ENCODE results near the gene PPP1R1B.

PPP1R1B gene

GRCh38 chr17:39670746-39671145 is 44.0 kb downstream of the PPP1R1B start:
- DNase-seq, result no peak

- DNase-seq, result peak; percentile 23
Observed at GRCh38 chr17:39671651-39672521, 45.1 kb downstream of the PPP1R1B start.

GRCh38 chr17:39672522-39673334 is 46.0 kb downstream of the PPP1R1B start:
- no peak for DNase-seq

- no peak for DNase-seq
Observed at GRCh38 chr17:39673335-39674081, 46.8 kb downstream of the PPP1R1B start.

GRCh38 chr17:39674179-39674578 is 47.4 kb downstream of the PPP1R1B start:
- no peak for DNase-seq

GRCh38 chr17:39674702-39675389 is 48.1 kb downstream of the PPP1R1B start:
- DNase-seq, result no peak

GRCh38 chr17:39675390-39676082 is 48.8 kb downstream of the PPP1R1B start:
- no peak for DNase-seq

GRCh38 chr17:39676198-39676819 is 49.6 kb downstream of the PPP1R1B start:
- no peak for DNase-seq

- DNase-seq, result no peak
Observed at GRCh38 chr17:39677072-39677471, 50.3 kb downstream of the PPP1R1B start.

- no peak for DNase-seq
Observed at GRCh38 chr17:39677542-39678339, 51.0 kb downstream of the PPP1R1B start.

GRCh38 chr17:39678340-39679116 is 51.8 kb downstream of the PPP1R1B start:
- no peak for DNase-seq

- DNase-seq, result no peak
Observed at GRCh38 chr17:39679521-39680192, 52.9 kb downstream of the PPP1R1B start.

GRCh38 chr17:39683295-39683939 is 56.7 kb downstream of the PPP1R1B start:
- no peak for DNase-seq

- no peak for DNase-seq
Observed at GRCh38 chr17:39684369-39685192, 57.8 kb downstream of the PPP1R1B start.

Data from fibroblast of skin of abdomen (primary cell).